Heart left ventricle (tissue), 13 donors: Measurements from ENCODE around the gene UBE2F.

Experiments
- POLR2A ChIP-seq, 2 donors: fragments of 450-650 bp; IDR thresholded peaks; one replicate each; pipeline ENCODE4 v1.6.1; 2017; ENCODE audit warnings: antibody characterized with exemption in 2 of 2, mild to moderate bottlenecking in 2 of 2, moderate library complexity in 2 of 2
- TF ChIP-seq, protein P1 (sequence below), 12 donors: fragments of 200-600 bp; sonication (generic) in 4 of 12; IDR thresholded peaks; one replicate each; pipeline versions ENCODE4 v1.5.0 to v1.8.0; 2018 to 2022; ENCODE audit warnings: antibody characterized with exemption in 12 of 12, mild to moderate bottlenecking in 5 of 12
- donor health status: ischemic (EF 13 %, LVEDD 7.1; RV severe dilation, severe dysfunction).
- donor health status: DM: no; HTN: yes; CAD: no.
- donor health status: DM: no; HTN: no; CAD: no.
- donor health status: ischemic (EF 25% LVEDD 6.9; RV normal size, moderate dysfunction).
- donor health status: ischemic (EF 25% LVEDD 5.7; RV mildly dilated, moderate dysfunction).
- donor health status: ischemic (EF 35%, LVEDD 5.7; RV mildly dilated, moderate dysfunction).
- donor health status: nonischemic (EF 11% LVEDD 7.7; RV severe dilation, severe dysfunction).
- donor health status: DM: yes; HTN: yes; CAD: no.
- donor health status: PGD.
- donor health status: ischemic (EF 29% LVEDD 5.4; RV normal size, mild dysfunction).
- donor health status: nonischemic (EF 23%, LVEDD 6.1; RV moderate dilation, normal function).

DNA sequence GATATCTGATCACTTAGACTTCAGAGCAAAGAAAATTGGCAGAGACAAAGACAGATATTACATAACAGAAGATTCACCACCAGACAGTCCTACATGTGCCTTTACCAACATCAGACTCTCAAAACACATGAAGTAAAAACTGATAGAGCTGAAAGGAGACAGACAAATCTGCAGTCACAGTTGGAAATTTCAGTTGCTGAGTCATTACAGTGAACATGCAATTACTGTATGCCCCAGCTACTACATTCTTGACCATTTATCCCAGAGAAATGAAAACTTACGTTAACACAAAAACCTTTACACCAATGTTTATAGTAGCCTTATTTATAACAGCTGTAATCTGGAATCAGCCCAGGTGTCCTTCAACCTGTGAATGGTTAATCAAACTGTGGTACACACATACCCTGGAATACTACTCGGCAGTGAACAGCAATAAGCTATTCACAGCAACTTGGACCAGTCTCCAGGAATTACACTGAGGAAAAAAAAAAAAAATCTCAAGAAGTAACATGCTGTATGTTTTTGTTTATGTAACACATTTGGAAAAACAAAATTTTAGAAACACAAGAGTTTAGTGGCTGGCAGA, 86.5 kb downstream of the UBE2F start:
- TF ChIP-seq, protein P1, sequence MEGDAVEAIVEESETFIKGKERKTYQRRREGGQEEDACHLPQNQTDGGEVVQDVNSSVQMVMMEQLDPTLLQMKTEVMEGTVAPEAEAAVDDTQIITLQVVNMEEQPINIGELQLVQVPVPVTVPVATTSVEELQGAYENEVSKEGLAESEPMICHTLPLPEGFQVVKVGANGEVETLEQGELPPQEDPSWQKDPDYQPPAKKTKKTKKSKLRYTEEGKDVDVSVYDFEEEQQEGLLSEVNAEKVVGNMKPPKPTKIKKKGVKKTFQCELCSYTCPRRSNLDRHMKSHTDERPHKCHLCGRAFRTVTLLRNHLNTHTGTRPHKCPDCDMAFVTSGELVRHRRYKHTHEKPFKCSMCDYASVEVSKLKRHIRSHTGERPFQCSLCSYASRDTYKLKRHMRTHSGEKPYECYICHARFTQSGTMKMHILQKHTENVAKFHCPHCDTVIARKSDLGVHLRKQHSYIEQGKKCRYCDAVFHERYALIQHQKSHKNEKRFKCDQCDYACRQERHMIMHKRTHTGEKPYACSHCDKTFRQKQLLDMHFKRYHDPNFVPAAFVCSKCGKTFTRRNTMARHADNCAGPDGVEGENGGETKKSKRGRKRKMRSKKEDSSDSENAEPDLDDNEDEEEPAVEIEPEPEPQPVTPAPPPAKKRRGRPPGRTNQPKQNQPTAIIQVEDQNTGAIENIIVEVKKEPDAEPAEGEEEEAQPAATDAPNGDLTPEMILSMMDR (IDR thresholded peaks at IDR 0.05), result no peak
- no peak for TF ChIP-seq POLR2A (IDR thresholded peaks at IDR 0.05)
